Neural crest cell (in vitro differentiated cells): Measurements from ENCODE around the gene DOC2A. TPM values are rescaled to one million over a fixed set of nuclear protein-coding genes. Genes with fewer than 3 reads are reported as not detected.
A peak's percentile ranks its signal among the peaks of the same experiment; 100 is the strongest.

Experiments used
- DNase-seq: peaks from one replicate; pipeline ENCODE4 v3.0.0; 2021; ENCODE audit warnings: low read depth, mixed read lengths, low spot score
- H3K27ac Mint-ChIP-seq: one replicate; pipeline ENCODE4 v1.8.0; 2021; ENCODE audit warnings: mild to moderate bottlenecking, mixed read lengths; ENCODE audit not compliant: unreplicated experiment
- H3K27me3 Mint-ChIP-seq: 2 replicates; pipeline ENCODE4 v1.8.0; 2021; ENCODE audit warnings: low read depth, mild to moderate bottlenecking, mixed read lengths
- H3K36me3 Mint-ChIP-seq: 2 replicates; pipeline ENCODE4 v1.8.0; 2021; ENCODE audit warnings: low read depth, mild to moderate bottlenecking, mixed read lengths
- H3K4me1 Mint-ChIP-seq: 2 replicates; pipeline ENCODE4 v1.8.0; 2021; ENCODE audit warnings: mixed read lengths
- H3K4me3 Mint-ChIP-seq: one replicate; pipeline ENCODE4 v1.8.0; 2021; ENCODE audit warnings: mild to moderate bottlenecking, mixed read lengths
- H3K9me3 Mint-ChIP-seq: 2 replicates; pipeline ENCODE4 v1.8.0; 2021; ENCODE audit warnings: mixed read lengths
- CTCF ChIP-seq: fragments of 200-600 bp; sonication (generic); conservative IDR thresholded peaks from 2 replicates; pipeline ENCODE4 v1.5.0; 2021; ENCODE audit warnings: antibody characterized with exemption, mild to moderate bottlenecking
- total RNA-seq: library from RNA; stranded (reverse); gene quantifications from 2 replicates; pipeline ENCODE4 v1.2.1, GENCODE V29; 2021

DOC2A gene
- total RNA-seq, 1 donor from 2014 or later, result 5.7 TPM

- Mint-ChIP-seq H3K27ac (no peak overlapping the region), H3K9me3 (no peaks in the 10 kb centered on the region), H3K4me1 (peaks cover 20% of the 10 kb centered on the region), H3K4me3 (peak overlapping the region; percentile 47), H3K36me3 (no peaks in the 10 kb centered on the region), H3K27me3 (no peaks in the 10 kb centered on the region)
- TF ChIP-seq CTCF, result no peak
- no peak for DNase-seq
Observed at GRCh38 chr16:29959293-29959692, 51.5 kb downstream of the DOC2A start.

DNA sequence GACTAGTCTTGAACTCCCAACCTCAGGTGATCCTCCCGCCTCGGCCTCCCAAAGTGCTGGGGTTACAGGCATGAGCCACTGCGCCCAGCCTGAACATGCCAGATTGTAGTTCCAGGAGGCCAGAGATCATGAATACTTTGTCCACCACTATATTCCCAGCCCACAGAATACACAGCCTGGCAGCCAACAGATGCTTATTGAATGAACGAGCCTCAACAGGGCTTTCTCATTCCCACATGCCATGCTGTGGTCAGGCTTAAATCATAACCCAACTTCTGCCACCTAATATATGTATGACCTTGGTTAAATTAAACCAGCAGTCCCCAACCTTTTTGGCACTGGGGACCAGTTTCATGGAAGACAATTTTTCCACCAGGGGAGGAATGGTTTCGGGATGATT is 52.1 kb downstream of the DOC2A start:
- TF ChIP-seq CTCF, result no peak
- Mint-ChIP-seq H3K36me3 (no peaks in the 10 kb centered on the region), H3K27me3 (no peaks in the 10 kb centered on the region), H3K27ac (no peak overlapping the region), H3K4me1 (peaks cover 20% of the 10 kb centered on the region), H3K4me3 (no peak overlapping the region), H3K9me3 (no peaks in the 10 kb centered on the region)
- DNase-seq, result no peak

Other genes starting within 250 kb of the DOC2A start
- not detected in 2 replicates for gene ZG16, start 232.8 kb downstream of the DOC2A start, total RNA-seq
- gene KIF22, start 220.3 kb downstream of the DOC2A start, total RNA-seq, result 162 and 173 TPM in 2 replicates
- 605 and 635 TPM in 2 replicates for gene MAZ, start 204.5 kb downstream of the DOC2A start, total RNA-seq
- 18.6 and 21.2 TPM in 2 replicates for gene PRRT2, start 198.8 kb downstream of the DOC2A start, total RNA-seq
- 47.6 and 48.4 TPM in 2 replicates for gene PAGR1, start 194.9 kb downstream of the DOC2A start, total RNA-seq
- gene MVP, start 190.6 kb downstream of the DOC2A start, total RNA-seq, result 1.6 and 2.1 TPM in 2 replicates
- gene CDIPT, start 147.8 kb downstream of the DOC2A start, total RNA-seq, result 37.5 and 40.6 TPM in 2 replicates
- 8.7 and 9.3 TPM in 2 replicates for gene SEZ6L2, start 111.5 kb downstream of the DOC2A start, total RNA-seq
- 2.5 and 2.8 TPM in 2 replicates for gene ASPHD1, start 110.5 kb downstream of the DOC2A start, total RNA-seq
- 24.3 and 25.2 TPM in 2 replicates for gene KCTD13, start 84.8 kb downstream of the DOC2A start, total RNA-seq
- 70.7 and 74.0 TPM in 2 replicates for gene TMEM219, start 48.9 kb downstream of the DOC2A start, total RNA-seq
- gene TAOK2, start 37.2 kb downstream of the DOC2A start, total RNA-seq, result 67.7 and 73.2 TPM in 2 replicates
- 31.8 and 34.8 TPM in 2 replicates for gene HIRIP3, start 15.4 kb downstream of the DOC2A start, total RNA-seq
- 81.9 and 88.6 TPM in 2 replicates for gene INO80E, start 14.8 kb downstream of the DOC2A start, total RNA-seq
- not detected in 2 replicates for gene C16orf92, start 12.2 kb upstream of the DOC2A start, total RNA-seq
- 14.2 and 15.3 TPM in 2 replicates for gene TLCD3B, start 20.2 kb upstream of the DOC2A start, total RNA-seq
- 640 and 669 TPM in 2 replicates for gene ALDOA, start 54.7 kb upstream of the DOC2A start, total RNA-seq
- 141 and 144 TPM in 2 replicates for gene PPP4C, start 65.0 kb upstream of the DOC2A start, total RNA-seq
- 0.79 and 1.2 TPM in 2 replicates for gene TBX6, start 80.9 kb upstream of the DOC2A start, total RNA-seq
- 9.6 and 12.4 TPM in 2 replicates for gene YPEL3, start 85.2 kb upstream of the DOC2A start, total RNA-seq
- gene GDPD3, start 102.5 kb upstream of the DOC2A start, total RNA-seq, result 6.7 and 7.7 TPM in 2 replicates
- gene MAPK3, start 112.2 kb upstream of the DOC2A start, total RNA-seq, result 60.5 and 62.6 TPM in 2 replicates
- 25.2 and 25.8 TPM in 2 replicates for gene CORO1A, start 172.6 kb upstream of the DOC2A start, total RNA-seq
- 103 and 118 TPM in 2 replicates for gene BOLA2B, start 182.6 kb upstream of the DOC2A start, total RNA-seq
- gene SLX1A, start 182.8 kb upstream of the DOC2A start, total RNA-seq, result 45.0 and 69.1 TPM in 2 replicates
- 23.9 and 26.4 TPM in 2 replicates for gene SULT1A3, start 188.2 kb upstream of the DOC2A start, total RNA-seq
- 11.2 and 15.4 TPM in 2 replicates for gene NPIPB13, start 237.5 kb upstream of the DOC2A start, total RNA-seq